HG02610 (cell line): Measurements from ENCODE around the gene IL17C.
"Not testable (repeated sequence)": the region's sequence is repeated elsewhere in the genome, so short reads cannot be mapped to it uniquely, and the experiment has no call there.

ENCODE experiments used
- ATAC-seq: cut with Tn5 transposase; IDR thresholded peaks from one replicate; pipeline ENCODE4 v1.9.1; 2021; ENCODE audit warnings: mild to moderate bottlenecking, moderate library complexity; ENCODE audit not compliant: unreplicated experiment

The IL17C gene

GRCh38 chr16:88655733-88656281 lies 17.4 kb downstream of the IL17C start:
- no peak for ATAC-seq

GRCh38 chr16:88656291-88656980 lies 18.1 kb downstream of the IL17C start:
- no peak for ATAC-seq

GRCh38 chr16:88657371-88657770 lies 19.0 kb downstream of the IL17C start:
- ATAC-seq: no peak

GRCh38 chr16:88658714-88659113 lies 20.3 kb downstream of the IL17C start:
- no peak for ATAC-seq

GRCh38 chr16:88659160-88659559 lies 20.8 kb downstream of the IL17C start:
- ATAC-seq: no peak

GRCh38 chr16:88661468-88661867 lies 23.1 kb downstream of the IL17C start:
- ATAC-seq: no peak

GRCh38 chr16:88662222-88662842 lies 24.0 kb downstream of the IL17C start:
- ATAC-seq: no peak

- ATAC-seq: peak; percentile 93
Measured at GRCh38 chr16:88662843-88663606, 24.7 kb downstream of the IL17C start, which contains the start of gene MVD. Gene MVD, minus strand, starts transcription at chr16:88663091. Its CDS starts 11 bp downstream, at chr16:88663080.

- ATAC-seq: no peak
Measured at GRCh38 chr16:88665148-88665547, 26.8 kb downstream of the IL17C start.

- no peak for ATAC-seq
Measured at GRCh38 chr16:88665570-88665969, 27.2 kb downstream of the IL17C start.

- ATAC-seq: no peak
Measured at GRCh38 chr16:88667461-88667860, 29.1 kb downstream of the IL17C start.

GRCh38 chr16:88669493-88669892 lies 31.1 kb downstream of the IL17C start:
- not testable (repeated sequence) for ATAC-seq

GRCh38 chr16:88669980-88670379 lies 31.6 kb downstream of the IL17C start:
- ATAC-seq: no peak

GRCh38 chr16:88671806-88672205 lies 33.4 kb downstream of the IL17C start:
- no peak for ATAC-seq

GRCh38 chr16:88672776-88673175 lies 34.4 kb downstream of the IL17C start:
- no peak for ATAC-seq

- no peak for ATAC-seq
Measured at GRCh38 chr16:88673716-88674379, 35.5 kb downstream of the IL17C start.

- no peak for ATAC-seq
Measured at GRCh38 chr16:88676502-88677242, 38.3 kb downstream of the IL17C start.

GRCh38 chr16:88677721-88678120 lies 39.3 kb downstream of the IL17C start:
- ATAC-seq: no peak

- no peak for ATAC-seq
Measured at GRCh38 chr16:88678224-88678979, 40.0 kb downstream of the IL17C start.
